KMS-11 (cell line): ENCODE measurements around the gene NT5C2.
A peak's percentile ranks its signal among the peaks of the same experiment; 100 is the strongest.

ENCODE experiments used
- H2AFZ ChIP-seq: fragments of 200-600 bp; sonication (generic); 2 replicates; pipeline ENCODE4 v1.6.1; 2016; ENCODE audit warnings: antibody characterized with exemption, mixed run types, low read depth
- H3K27ac ChIP-seq: fragments of 200-600 bp; sonication (generic); 2 replicates; pipeline ENCODE4 v1.6.1; 2016; ENCODE audit warnings: mild to moderate bottlenecking, mixed run types
- H3K27me3 ChIP-seq: fragments of 200-600 bp; sonication (generic); 2 replicates; pipeline ENCODE4 v1.6.1; 2017; ENCODE audit warnings: mild to moderate bottlenecking, low read depth, mixed run types, moderate library complexity; ENCODE audit not compliant: insufficient read depth
- H3K36me3 ChIP-seq: fragments of 200-600 bp; sonication (generic); 2 replicates; pipeline ENCODE4 v1.6.1; 2017; ENCODE audit warnings: mild to moderate bottlenecking, mixed run types; ENCODE audit not compliant: insufficient read depth
- H3K4me1 ChIP-seq: fragments of 200-600 bp; sonication (generic); 2 replicates; pipeline ENCODE4 v1.6.1; 2016; ENCODE audit warnings: mild to moderate bottlenecking, low read depth, mixed run types; ENCODE audit not compliant: poor library complexity, severe bottlenecking
- H3K4me2 ChIP-seq: fragments of 200-600 bp; sonication (generic); 2 replicates; pipeline ENCODE4 v1.7.0; 2016; ENCODE audit warnings: mild to moderate bottlenecking, mixed run types
- H3K4me3 ChIP-seq: fragments of 200-600 bp; sonication (generic); IDR thresholded peaks from 2 replicates; pipeline ENCODE4 v1.6.1; 2017; ENCODE audit warnings: low read depth, low read length, mixed read lengths; ENCODE audit not compliant: insufficient read depth
- H3K79me2 ChIP-seq: fragments of 200-600 bp; sonication (generic); 2 replicates; pipeline ENCODE4 v1.6.1; 2016; ENCODE audit warnings: low read depth, mixed run types; ENCODE audit not compliant: insufficient read depth
- H3K9ac ChIP-seq: fragments of 200-600 bp; sonication (generic); 2 replicates; pipeline ENCODE4 v1.6.1; 2016; ENCODE audit warnings: mild to moderate bottlenecking, mixed run types
- H4K20me1 ChIP-seq: fragments of 200-600 bp; sonication (generic); 2 replicates; pipeline ENCODE4 v1.6.1; 2016; ENCODE audit warnings: mild to moderate bottlenecking, mixed run types; ENCODE audit not compliant: insufficient read depth
- TF ChIP-seq, protein P1 (sequence below): fragments of 200-600 bp; sonication (generic); conservative IDR thresholded peaks from 2 replicates; pipeline ENCODE4 v1.6.1; 2017; ENCODE audit warnings: low read depth, mild to moderate bottlenecking, antibody characterized with exemption, low read length, moderate library complexity, mixed read lengths

NT5C2 gene

DNA sequence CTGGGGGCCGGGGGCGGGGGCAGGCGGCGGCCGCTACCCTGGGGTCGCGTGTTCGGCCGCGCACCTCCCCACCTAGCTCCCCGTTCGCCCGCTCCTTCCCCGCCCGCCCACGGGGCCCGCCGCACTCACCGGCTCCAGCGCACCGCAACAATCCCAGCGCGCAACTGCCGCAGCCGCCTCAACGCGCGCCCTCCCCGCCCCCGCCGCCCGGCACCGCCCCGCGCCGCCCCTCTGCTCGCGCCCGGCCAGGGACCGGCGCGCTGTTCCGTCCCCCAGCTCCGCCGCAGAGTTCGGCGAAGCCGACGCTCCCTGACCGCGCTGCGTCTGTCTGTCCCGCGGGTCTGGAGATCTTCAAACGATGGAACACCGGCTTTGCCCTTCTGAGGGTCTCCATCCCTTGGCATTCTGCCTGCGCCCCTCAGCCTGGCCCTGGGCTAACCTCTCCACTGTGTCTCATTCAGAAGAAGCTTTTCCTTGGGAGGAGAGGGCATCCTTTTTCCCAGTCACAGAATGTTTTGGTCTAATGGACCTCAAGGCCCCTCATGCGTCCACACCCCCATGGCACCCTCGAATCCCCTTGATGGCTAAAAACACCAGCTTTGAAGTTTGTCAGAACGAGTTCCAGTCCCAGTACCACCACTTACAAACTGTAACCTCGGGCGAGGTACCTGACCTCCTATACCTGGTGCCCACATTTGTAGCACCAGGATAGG lies at the start of gene NT5C2:
TSS of gene NT5C2 (minus strand) at position 166 of the 713 bp plus-strand sequence. CDS start 18,314 bp downstream, outside the sequence.
- Histone ChIP-seq H3K36me3 (no peaks in the 10 kb centered on the region), H3K9ac (peak within 1 kb of the TSS; percentile 82), H3K4me1 (peaks cover 28% of the 10 kb centered on the region), H2AFZ (peak within 1 kb of the TSS; percentile 93), H3K27me3 (no peaks in the 10 kb centered on the region), H3K79me2 (peaks cover 44% of the 10 kb centered on the region), H3K4me3 (peak within 1 kb of the TSS; percentile 21), H3K27ac (peak within 1 kb of the TSS; percentile 74), H3K4me2 (peak within 1 kb of the TSS; percentile 88), H4K20me1 (no peaks in the 10 kb centered on the region)
- TF ChIP-seq, protein P1, sequence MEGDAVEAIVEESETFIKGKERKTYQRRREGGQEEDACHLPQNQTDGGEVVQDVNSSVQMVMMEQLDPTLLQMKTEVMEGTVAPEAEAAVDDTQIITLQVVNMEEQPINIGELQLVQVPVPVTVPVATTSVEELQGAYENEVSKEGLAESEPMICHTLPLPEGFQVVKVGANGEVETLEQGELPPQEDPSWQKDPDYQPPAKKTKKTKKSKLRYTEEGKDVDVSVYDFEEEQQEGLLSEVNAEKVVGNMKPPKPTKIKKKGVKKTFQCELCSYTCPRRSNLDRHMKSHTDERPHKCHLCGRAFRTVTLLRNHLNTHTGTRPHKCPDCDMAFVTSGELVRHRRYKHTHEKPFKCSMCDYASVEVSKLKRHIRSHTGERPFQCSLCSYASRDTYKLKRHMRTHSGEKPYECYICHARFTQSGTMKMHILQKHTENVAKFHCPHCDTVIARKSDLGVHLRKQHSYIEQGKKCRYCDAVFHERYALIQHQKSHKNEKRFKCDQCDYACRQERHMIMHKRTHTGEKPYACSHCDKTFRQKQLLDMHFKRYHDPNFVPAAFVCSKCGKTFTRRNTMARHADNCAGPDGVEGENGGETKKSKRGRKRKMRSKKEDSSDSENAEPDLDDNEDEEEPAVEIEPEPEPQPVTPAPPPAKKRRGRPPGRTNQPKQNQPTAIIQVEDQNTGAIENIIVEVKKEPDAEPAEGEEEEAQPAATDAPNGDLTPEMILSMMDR: no peak

DNA sequence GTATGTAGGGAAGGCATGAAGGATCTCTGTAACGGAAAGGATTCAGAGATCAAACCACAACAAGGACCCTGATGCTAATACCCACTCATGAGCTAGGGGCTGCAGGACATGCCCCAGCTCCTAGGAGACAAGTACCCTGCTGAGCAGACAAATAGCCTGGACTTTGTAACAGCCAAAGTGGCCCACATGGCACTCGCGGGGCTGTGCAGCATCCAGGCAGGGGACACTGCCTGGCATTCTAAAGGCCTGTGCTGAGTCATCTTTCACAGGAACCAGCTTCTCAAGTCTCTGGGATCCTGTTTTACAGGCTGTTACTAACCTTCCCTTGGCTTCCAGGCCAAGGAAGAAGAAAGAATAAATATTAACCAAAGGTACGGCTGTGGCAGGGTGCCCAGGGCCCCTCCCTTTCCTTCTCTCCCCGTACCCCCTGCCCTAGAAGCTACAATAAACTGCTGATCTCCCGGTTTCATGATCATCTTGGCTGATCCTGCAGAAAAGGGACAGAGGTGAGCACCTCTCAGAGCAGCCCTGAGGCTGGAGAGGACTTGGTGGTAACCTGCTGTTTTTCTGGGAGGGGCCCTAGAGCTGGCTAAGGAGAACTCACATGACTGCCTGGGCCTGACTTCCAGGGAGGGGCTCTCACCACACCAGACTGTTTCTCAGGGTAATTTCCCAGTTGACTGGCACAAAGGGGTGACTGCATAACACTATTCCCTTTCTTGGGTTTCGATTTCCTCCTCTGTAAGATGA lies 48.4 kb upstream of the NT5C2 start:
- H3K27me3 ChIP-seq: no peaks in the 10 kb centered on the region
- H3K4me1 ChIP-seq: peaks cover 4% of the 10 kb centered on the region
- H3K9ac ChIP-seq: no peak overlapping the region
- no peak overlapping the region for H3K4me2 ChIP-seq
- H2AFZ ChIP-seq: no peak overlapping the region
- TF ChIP-seq, protein P1: no peak
- H4K20me1 ChIP-seq: no peaks in the 10 kb centered on the region
- no peak overlapping the region for H3K27ac ChIP-seq
- H3K36me3 ChIP-seq: no peaks in the 10 kb centered on the region
- no peaks in the 10 kb centered on the region for H3K79me2 ChIP-seq
- H3K4me3 ChIP-seq: no peak overlapping the region

DNA sequence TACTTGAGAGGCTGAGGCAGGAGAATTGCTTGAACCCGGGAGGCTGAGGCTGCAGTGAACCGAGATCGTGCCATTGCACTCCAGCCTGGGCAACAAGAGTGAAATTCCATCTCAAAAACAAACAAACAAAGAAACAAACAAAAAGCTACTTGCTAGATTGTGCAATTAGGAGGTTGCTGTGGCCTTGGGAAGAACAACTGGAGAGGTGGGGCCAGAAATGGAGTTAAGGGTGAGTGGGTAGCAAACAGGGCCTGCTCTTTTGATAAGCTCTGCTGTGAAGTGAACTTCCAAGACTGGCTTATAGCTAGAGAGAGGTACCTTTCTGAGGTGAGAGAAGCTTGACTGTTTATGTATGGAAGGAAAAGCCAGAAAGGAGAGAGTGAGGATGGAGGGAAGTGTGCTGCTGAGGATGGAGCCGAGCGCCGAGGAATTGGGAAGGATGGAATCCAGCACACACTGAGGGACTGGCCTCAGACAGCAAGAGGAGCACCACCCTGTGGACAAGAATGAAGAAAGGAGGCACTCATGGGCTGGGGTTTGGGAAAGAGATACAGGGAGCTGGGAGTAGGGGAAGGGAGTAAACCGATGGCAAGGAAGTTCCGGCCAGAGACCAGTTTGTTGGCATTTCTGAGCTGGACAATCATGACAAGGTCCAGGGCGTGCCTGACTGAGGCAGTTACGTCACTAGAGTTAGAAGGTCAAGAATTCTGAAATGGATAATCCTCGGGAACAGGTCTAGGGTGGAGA lies 45.6 kb upstream of the NT5C2 start:
- H3K4me1 ChIP-seq: peaks cover 4% of the 10 kb centered on the region
- TF ChIP-seq, protein P1: no peak
- H3K4me2 ChIP-seq: no peak overlapping the region
- H3K27ac ChIP-seq: no peak overlapping the region
- no peak overlapping the region for H3K4me3 ChIP-seq
- no peaks in the 10 kb centered on the region for H4K20me1 ChIP-seq
- H3K36me3 ChIP-seq: no peaks in the 10 kb centered on the region
- no peaks in the 10 kb centered on the region for H3K27me3 ChIP-seq
- H3K79me2 ChIP-seq: no peaks in the 10 kb centered on the region
- no peak overlapping the region for H3K9ac ChIP-seq
- no peak overlapping the region for H2AFZ ChIP-seq

DNA sequence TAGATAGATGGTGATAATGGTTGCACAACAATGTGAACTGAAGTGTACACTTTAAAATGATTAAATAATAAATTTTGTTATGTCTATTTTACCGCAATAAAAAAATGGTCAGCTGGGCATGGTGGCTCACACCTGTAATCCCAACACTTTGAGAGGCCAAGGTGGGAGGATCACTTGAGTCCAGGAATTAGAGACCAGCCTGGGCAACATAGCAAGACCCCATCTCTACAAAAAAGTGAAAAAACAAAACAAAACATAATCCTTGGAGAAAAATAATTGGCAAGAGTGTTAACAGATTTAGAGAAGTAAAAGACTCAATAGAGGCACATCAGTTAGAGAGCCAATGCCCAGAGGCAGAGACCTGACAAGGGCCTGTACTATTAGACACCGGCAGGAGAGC lies 42.7 kb upstream of the NT5C2 start:
- Histone ChIP-seq H3K4me1 (no peaks in the 10 kb centered on the region), H2AFZ (no peak overlapping the region), H3K4me3 (no peak overlapping the region), H4K20me1 (no peaks in the 10 kb centered on the region), H3K27me3 (no peaks in the 10 kb centered on the region), H3K27ac (no peak overlapping the region), H3K79me2 (no peaks in the 10 kb centered on the region), H3K9ac (no peak overlapping the region), H3K4me2 (no peak overlapping the region), H3K36me3 (no peaks in the 10 kb centered on the region)
- TF ChIP-seq, protein P1: no peak
